Hematopoietic multipotent progenitor cell treated with erythropoietin and hydrocortisone succinate and interleukin-3 and kit ligand, for 17 days (in vitro differentiated cells): ENCODE measurements around the gene SP9.

Source experiments
- DNase-seq: peaks from one replicate; pipeline ENCODE4 v3.0.0-alpha.2; 2015; ENCODE audit warnings: low spot score

SP9 gene

GRCh38 chr2:174334781-174335251 is at the start of gene SP9:
SP9 (plus strand) TSS chr2:174334954; CDS start chr2:174335093, 139 bp downstream.
- no peak for DNase-seq

DNA sequence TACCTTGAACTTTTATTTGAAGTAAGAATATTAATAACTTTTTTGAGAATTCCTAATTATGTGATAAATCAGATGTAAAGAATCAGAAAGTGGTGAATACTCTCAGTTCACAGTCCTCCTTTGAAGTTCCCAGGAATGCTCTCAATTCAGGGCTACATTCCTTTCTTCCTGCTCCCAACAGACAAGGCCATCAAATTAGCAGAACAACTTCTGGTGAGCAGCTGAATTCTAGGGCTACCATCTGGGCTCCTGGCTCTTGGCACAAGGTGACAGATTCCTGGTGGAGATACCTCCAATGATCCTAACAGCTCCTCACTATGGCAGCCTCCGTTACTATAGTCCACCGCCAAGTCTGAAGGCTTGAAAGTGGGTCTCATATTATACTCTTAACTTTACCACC is 48.6 kb upstream of the SP9 start:
- no peak for DNase-seq

- DNase-seq, result no peak
Measured at GRCh38 chr2:174292908-174293307, 41.8 kb upstream of the SP9 start.

- DNase-seq, result no peak
Measured at GRCh38 chr2:174300114-174300513, 34.6 kb upstream of the SP9 start.

DNA sequence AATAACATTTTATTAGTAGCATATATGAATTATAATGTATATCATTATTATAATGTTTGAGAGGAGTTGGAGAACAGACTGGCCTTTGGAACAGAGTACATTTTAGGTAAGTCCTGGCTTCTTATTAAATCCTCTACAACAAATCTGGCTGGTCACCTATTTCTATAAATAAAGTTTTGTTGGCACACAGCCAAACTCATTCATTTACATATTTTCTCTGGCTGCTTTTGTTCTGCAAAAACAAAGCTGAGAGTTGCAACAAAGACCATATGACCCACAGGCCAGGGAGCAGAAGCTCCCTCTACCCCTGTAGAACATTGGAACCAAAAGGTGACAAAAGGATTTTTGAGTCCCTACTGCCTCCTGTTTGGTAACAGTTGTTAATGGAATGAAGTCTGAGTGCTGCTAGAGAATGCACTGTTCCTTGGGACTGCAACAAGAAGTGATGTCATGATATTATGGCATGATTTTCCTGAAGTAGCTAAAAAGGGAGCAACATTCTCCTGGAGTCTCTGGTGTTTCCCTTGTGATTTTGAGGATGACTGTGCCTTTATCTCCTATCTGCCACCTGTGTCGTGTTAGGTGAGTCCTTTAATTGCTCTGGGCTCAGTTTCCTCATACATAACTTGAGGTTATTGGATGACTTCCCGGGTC is 22.0 kb upstream of the SP9 start:
- DNase-seq, result no peak

GRCh38 chr2:174322149-174322548 is 12.6 kb upstream of the SP9 start:
- DNase-seq, result no peak

- DNase-seq, result no peak
Measured at GRCh38 chr2:174322746-174323145, 12.0 kb upstream of the SP9 start.

DNA sequence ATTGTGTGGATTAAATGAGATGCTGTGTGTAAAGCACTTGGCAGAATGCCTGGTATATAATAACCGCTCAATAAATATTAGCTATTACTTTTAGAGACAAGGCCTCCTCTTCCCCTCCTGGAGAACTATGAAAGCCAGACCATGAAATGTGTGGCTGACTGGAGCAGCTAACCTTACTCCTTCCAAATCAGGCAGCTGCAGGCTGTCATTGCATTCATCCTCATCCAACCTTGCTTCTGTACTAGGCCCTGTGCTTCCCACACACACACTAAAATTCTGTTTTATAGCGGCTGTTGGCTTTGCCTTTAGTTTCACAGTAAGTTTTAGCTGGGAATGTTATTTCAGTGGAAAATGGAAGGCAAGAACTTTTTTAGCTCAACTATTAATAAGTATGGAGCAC is 10.2 kb upstream of the SP9 start:
- DNase-seq, result no peak

DNA sequence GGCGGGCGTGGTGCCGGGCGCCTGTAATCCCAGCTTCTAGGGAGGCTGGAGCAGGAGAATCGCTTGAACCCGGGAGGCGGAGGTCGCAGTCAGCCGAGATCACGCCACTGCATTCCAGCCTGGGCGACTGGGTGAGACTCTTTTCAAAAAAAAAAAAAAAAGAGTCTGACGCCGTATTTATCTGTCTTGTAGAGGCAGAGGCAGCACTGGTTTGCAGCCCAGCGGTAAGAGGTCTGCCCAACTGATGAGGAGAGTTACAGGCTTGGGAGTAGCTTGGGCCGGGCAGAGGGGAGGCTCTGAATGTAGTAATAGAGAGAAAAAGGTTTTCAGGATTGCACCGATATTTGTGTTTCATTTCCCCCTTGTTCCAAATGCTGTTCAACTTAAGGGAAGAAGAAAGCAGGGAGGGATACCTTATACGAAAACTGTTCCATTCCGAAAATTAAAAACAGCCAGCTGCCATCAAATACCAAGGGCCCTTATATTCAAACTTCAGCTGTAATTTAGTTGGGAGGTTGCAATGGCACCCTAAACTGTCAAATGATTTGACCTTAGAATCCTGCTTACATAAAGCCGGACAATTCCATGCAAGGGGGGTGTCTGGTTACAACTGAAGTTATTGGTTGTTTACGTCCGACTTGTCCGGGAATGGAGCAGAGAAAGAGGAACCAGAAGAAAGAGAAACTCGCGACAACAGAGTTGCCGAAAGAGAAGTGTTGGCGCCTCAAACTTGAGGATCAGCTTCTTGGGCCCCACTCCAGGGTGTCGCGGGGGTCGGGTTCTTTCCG is 9.2 kb upstream of the SP9 start:
- DNase-seq, result no peak

GRCh38 chr2:174326161-174327020 is 8.4 kb upstream of the SP9 start:
- DNase-seq, result no peak

DNA sequence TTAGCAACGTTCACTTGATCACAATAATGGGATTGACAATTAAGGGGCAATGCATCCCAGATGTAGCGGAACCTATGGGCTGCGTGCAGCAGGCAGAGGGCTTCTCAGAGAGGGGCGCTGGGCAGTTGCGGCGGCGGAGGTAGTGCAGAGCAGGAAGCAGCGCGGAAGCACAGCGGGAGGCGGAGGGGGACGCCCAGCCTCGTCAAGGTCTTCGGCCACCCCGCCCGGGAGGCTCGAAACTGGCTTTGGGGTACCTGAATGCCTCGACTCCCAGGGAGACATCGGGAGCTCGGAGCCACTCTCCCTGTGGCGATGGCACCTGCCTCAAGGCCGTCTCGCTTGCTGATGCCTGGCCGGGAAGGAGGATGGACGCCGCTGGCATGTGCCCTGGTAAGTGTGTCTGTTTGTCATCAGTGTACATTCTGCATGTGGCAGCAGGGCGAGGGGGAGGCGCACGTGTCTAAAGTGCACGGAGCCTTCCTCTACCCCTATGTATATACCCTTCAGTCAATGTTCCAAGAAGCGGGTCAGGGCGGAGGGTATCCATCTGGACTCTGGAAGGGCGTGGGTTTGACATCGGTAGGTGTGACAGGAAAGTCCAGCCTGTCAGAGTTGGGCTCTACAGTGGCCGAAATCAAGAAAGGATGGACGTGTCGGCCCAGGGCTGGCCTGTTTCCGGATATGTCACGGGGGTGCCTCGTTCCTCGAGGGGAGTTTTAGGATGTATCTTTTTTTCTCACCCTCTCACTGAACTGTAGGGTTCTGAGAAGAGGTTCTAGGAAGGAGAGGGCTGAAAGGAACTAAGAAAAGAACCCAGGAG is 7.5 kb upstream of the SP9 start:
- no peak for DNase-seq

DNA sequence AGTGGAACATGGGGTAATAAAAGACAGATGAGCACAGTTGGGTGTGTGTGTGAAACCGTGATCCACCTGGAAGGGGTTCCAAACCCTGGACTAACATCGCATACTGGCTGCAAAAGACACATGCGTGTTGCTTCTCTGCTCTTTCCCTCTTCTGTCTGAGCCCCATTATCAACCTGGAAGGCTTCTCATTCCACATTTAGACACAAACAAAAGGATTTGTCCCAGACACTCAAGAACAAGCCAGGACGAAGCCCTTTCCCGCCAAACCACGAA is 7.0 kb upstream of the SP9 start:
- DNase-seq, result no peak

DNA sequence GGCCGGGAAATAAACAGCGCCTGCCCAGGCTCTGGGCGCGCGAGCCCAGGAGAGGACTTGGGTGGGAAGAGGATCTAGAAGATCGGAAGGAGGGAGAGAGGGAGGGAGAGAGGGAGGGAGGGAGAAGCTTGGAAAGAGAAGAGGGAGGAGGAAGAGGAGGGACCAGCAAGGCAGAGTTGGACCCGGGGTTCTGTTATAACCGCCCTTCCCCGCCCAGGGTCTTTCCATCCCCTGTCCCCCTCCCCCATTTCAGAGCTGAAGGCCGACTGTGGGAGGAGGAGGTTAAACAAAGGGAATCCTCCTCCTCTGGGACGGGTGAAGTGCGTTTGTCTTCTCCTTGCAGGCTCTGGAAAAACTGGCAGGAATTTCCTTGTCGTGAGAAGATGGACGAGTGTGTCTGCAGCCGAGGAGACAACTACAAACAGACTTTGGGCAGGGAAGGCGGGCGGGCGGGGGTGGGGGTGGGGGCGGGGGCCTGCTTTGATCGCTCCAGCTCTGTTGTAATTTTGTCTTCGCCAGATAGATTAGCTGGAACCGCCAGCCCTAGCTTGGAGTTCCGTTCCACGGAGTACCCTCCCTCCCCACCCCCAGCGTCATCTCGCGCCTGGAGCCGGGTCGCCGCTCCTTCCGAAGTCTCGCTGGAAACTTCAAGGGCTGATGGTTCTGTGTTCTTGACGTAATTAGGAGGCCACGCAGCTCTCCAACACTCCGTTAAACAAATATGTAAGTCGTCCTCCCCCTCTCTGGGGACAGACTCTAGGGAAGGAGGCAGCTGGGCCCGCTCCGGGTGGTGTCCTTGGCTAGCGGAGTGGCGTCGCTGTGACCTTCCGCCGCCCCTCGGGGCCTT is 6.4 kb upstream of the SP9 start:
- no peak for DNase-seq

- no peak for DNase-seq
Measured at GRCh38 chr2:174328961-174329715, 5.6 kb upstream of the SP9 start.

- no peak for DNase-seq
Measured at GRCh38 chr2:174330945-174331594, 3.7 kb upstream of the SP9 start.

GRCh38 chr2:174331595-174332216 is 3.0 kb upstream of the SP9 start:
- DNase-seq, result no peak

GRCh38 chr2:174332217-174332963 is 2.4 kb upstream of the SP9 start:
- no peak for DNase-seq

- no peak for DNase-seq
Measured at GRCh38 chr2:174333017-174333371, 1.8 kb upstream of the SP9 start.
